ENCODE results near the gene ENTPD1.

The ENTPD1 gene

GRCh38 chr10:95835149-95835860 is 79.3 kb downstream of the ENTPD1 start:
- TF ChIP-seq CTCF (conservative IDR thresholded peaks at IDR 0.05; ENCODE audit: low read depth, low read length), result no peak
- H3K4me2 ChIP-seq, result no peak overlapping the region
- H3K9ac ChIP-seq, result no peak overlapping the region
- no peaks in the 10 kb centered on the region for H3K36me3 ChIP-seq (ENCODE audit: insufficient read depth)
- no peaks in the 10 kb centered on the region for H3K27me3 ChIP-seq (ENCODE audit: insufficient read depth, low read depth)
- no peaks in the 10 kb centered on the region for H3K79me2 ChIP-seq (ENCODE audit: insufficient read depth, low read depth)
- peaks cover 7% of the 10 kb centered on the region for H3K4me1 ChIP-seq (ENCODE audit: low read depth, poor library complexity, severe bottlenecking)
- no peak overlapping the region for H2AFZ ChIP-seq (ENCODE audit: low read depth)
- H3K27ac ChIP-seq, result no peak overlapping the region
- H3K4me3 ChIP-seq (IDR thresholded peaks at IDR 0.05; ENCODE audit: insufficient read depth, low read depth, low read length), result no peak overlapping the region
- no peaks in the 10 kb centered on the region for H4K20me1 ChIP-seq (ENCODE audit: insufficient read depth)

GRCh38 chr10:95835911-95836310 is 79.9 kb downstream of the ENTPD1 start:
- H3K4me1 ChIP-seq (ENCODE audit: low read depth, poor library complexity, severe bottlenecking), result peaks cover 7% of the 10 kb centered on the region
- no peak overlapping the region for H2AFZ ChIP-seq (ENCODE audit: low read depth)
- no peaks in the 10 kb centered on the region for H4K20me1 ChIP-seq (ENCODE audit: insufficient read depth)
- no peaks in the 10 kb centered on the region for H3K79me2 ChIP-seq (ENCODE audit: insufficient read depth, low read depth)
- H3K27me3 ChIP-seq (ENCODE audit: insufficient read depth, low read depth), result no peaks in the 10 kb centered on the region
- no peaks in the 10 kb centered on the region for H3K36me3 ChIP-seq (ENCODE audit: insufficient read depth)
- H3K4me3 ChIP-seq (IDR thresholded peaks at IDR 0.05; ENCODE audit: insufficient read depth, low read depth, low read length), result no peak overlapping the region
- H3K4me2 ChIP-seq, result no peak overlapping the region
- H3K9ac ChIP-seq, result no peak overlapping the region
- no peak for TF ChIP-seq CTCF (conservative IDR thresholded peaks at IDR 0.05; ENCODE audit: low read depth, low read length)
- no peak overlapping the region for H3K27ac ChIP-seq

GRCh38 chr10:95836610-95837355 is 80.8 kb downstream of the ENTPD1 start:
- H3K36me3 ChIP-seq (ENCODE audit: insufficient read depth), result no peaks in the 10 kb centered on the region
- no peaks in the 10 kb centered on the region for H4K20me1 ChIP-seq (ENCODE audit: insufficient read depth)
- no peak overlapping the region for H2AFZ ChIP-seq (ENCODE audit: low read depth)
- no peak for TF ChIP-seq CTCF (conservative IDR thresholded peaks at IDR 0.05; ENCODE audit: low read depth, low read length)
- no peak overlapping the region for H3K4me3 ChIP-seq (IDR thresholded peaks at IDR 0.05; ENCODE audit: insufficient read depth, low read depth, low read length)
- H3K4me1 ChIP-seq (ENCODE audit: low read depth, poor library complexity, severe bottlenecking), result peaks cover 7% of the 10 kb centered on the region
- no peaks in the 10 kb centered on the region for H3K79me2 ChIP-seq (ENCODE audit: insufficient read depth, low read depth)
- no peak overlapping the region for H3K4me2 ChIP-seq
- no peak overlapping the region for H3K27ac ChIP-seq
- no peak overlapping the region for H3K9ac ChIP-seq
- no peaks in the 10 kb centered on the region for H3K27me3 ChIP-seq (ENCODE audit: insufficient read depth, low read depth)

GRCh38 chr10:95837356-95837776 is 81.4 kb downstream of the ENTPD1 start:
- Histone ChIP-seq H4K20me1 (ENCODE audit: insufficient read depth) (no peaks in the 10 kb centered on the region), H3K79me2 (ENCODE audit: insufficient read depth, low read depth) (no peaks in the 10 kb centered on the region), H3K4me3 (IDR thresholded peaks at IDR 0.05; ENCODE audit: insufficient read depth, low read depth, low read length) (no peak overlapping the region), H3K4me2 (no peak overlapping the region), H3K27me3 (ENCODE audit: insufficient read depth, low read depth) (no peaks in the 10 kb centered on the region), H3K27ac (no peak overlapping the region), H3K4me1 (ENCODE audit: low read depth, poor library complexity, severe bottlenecking) (peaks cover 7% of the 10 kb centered on the region), H3K36me3 (ENCODE audit: insufficient read depth) (no peaks in the 10 kb centered on the region), H3K9ac (no peak overlapping the region), H2AFZ (ENCODE audit: low read depth) (no peak overlapping the region)
- TF ChIP-seq CTCF (conservative IDR thresholded peaks at IDR 0.05; ENCODE audit: low read depth, low read length), result no peak
